Immature natural killer cell (primary cell): ENCODE data around the gene KDM4C. TPM values are rescaled to one million over a fixed set of nuclear protein-coding genes. Genes with fewer than 3 reads are reported as not detected.
A peak's percentile ranks its signal among the peaks of the same experiment; 100 is the strongest.
"Not testable (repeated sequence)": the region's sequence is repeated elsewhere in the genome, so short reads cannot be mapped to it uniquely, and the experiment has no call there.

Experiments
- DNase-seq, 3 donors: peaks; one replicate each; pipeline ENCODE4 v3.0.0; 2022; ENCODE audit warnings: mixed read lengths in 1 of 3
- H3K27ac Mint-ChIP-seq, 6 donors: one replicate each; pipeline ENCODE4 v1.8.0; 2020; ENCODE audit warnings: mixed read lengths in 6 of 6, mild to moderate bottlenecking in 5 of 6, inconsistent platforms in 4 of 6, moderate library complexity in 3 of 6
- H3K27me3 Mint-ChIP-seq, 3 donors: one replicate each; pipeline ENCODE4 v1.8.0; 2020 to 2021; ENCODE audit warnings: low read depth in 3 of 3, mild to moderate bottlenecking in 3 of 3, mixed read lengths in 3 of 3, moderate library complexity in 3 of 3, inconsistent platforms in 1 of 3
- H3K36me3 Mint-ChIP-seq, 3 donors: one replicate each; pipeline ENCODE4 v1.8.0; 2020; ENCODE audit warnings: mixed read lengths in 3 of 3, inconsistent platforms in 2 of 3, mild to moderate bottlenecking in 2 of 3
- H3K4me1 Mint-ChIP-seq, 2 donors: one replicate each; pipeline ENCODE4 v1.8.0; 2020; ENCODE audit warnings: inconsistent platforms in 2 of 2, mild to moderate bottlenecking in 2 of 2, mixed read lengths in 2 of 2, moderate library complexity in 1 of 2
- H3K4me3 Mint-ChIP-seq, 5 donors: one replicate each; pipeline ENCODE4 v1.8.0; 2020; ENCODE audit warnings: mild to moderate bottlenecking in 5 of 5, mixed read lengths in 5 of 5, inconsistent platforms in 3 of 5, moderate library complexity in 3 of 5
- H3K9me3 Mint-ChIP-seq, 6 donors: one replicate each; pipeline ENCODE4 v1.8.0; 2020; ENCODE audit warnings: mild to moderate bottlenecking in 6 of 6, mixed read lengths in 6 of 6, inconsistent platforms in 4 of 6, moderate library complexity in 3 of 6
- polyA plus RNA-seq, 3 donors: library from polyadenylated mRNA; unstranded; fragments of 300-500 nt; fragmentation: Illumina TruSeq; gene quantifications; one replicate each; pipeline ENCODE4 v1.2.3, GENCODE V29; 2021

The KDM4C gene
- 10 to 100 TPM; 18.2 to 45.6 (median 29.9) TPM for polyA plus RNA-seq

- Mint-ChIP-seq H3K4me1 (peaks cover 41 to 43% of the 10 kb centered on the region in 2 donors), H3K36me3 (no peaks in the 10 kb centered on the region), H3K9me3 (no peaks in the 10 kb centered on the region), H3K27me3 (peaks cover 16 to 25% (median 21%) of the 10 kb centered on the region in 3 donors), H3K4me3 (peak within 1 kb of the TSS; percentile 93 to 100 (median 99)), H3K27ac (peak within 1 kb of the TSS; percentile 99 to 100 (median 99))
- DNase-seq, result peak; percentile 93 to 95 (median 94)
Measured at GRCh38 chr9:6757456-6758247, at the start of gene KDM4C. TSS of gene KDM4C (plus strand) at chr9:6757973. CDS start at chr9:6792989, 35,016 bp downstream.

DNA sequence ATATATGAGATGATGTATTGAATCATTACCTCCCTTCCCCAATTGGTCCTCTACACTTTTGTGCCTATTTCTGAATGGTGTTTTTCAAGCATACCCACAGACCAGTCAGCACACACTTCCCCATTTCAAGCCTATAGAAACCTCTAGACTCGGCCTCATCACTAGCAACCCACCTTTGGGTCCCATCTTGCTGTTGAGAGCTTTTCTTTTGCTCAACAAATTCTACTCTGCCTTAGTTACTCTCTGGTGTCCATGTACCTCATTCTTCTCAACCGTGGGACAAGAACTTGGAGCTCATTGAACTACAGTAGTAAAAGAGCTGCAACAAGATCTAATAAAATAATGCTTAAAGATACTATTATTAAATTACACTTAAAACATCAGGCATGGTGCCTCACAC is 49.0 kb upstream of the KDM4C start:
- H3K36me3 Mint-ChIP-seq, result no peaks in the 10 kb centered on the region
- H3K4me3 Mint-ChIP-seq, result no peak overlapping the region
- no peak overlapping the region for H3K27ac Mint-ChIP-seq
- no peak for DNase-seq
- H3K9me3 Mint-ChIP-seq, result no peaks in the 10 kb centered on the region
- H3K27me3 Mint-ChIP-seq, result peaks cover 5 to 8% (median 8%) of the 10 kb centered on the region in 3 donors
- H3K4me1 Mint-ChIP-seq, result peaks cover 7% of the 10 kb centered on the region in 2 donors

DNA sequence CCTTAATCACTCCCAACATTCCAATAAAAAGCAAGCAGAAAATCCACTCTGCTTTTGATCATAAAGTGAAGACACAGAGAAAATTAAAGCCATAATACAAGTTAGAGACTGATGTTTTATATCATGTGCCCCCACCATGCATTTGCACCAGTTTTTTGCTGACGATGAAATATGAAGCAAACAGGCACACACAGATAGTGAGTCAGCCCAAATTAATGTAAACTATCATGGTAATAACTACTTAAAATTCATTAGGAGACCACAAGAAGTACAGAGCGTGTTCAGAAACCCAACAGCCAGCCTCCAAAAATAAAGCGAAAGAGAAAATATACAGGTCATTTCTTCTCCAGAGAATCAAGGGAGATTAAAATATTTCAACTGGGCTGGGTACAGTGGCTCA is 46.4 kb upstream of the KDM4C start:
- Mint-ChIP-seq H3K36me3 (no peaks in the 10 kb centered on the region), H3K27ac (no peak overlapping the region), H3K27me3 (peaks cover 0 to 2% (median 0%) of the 10 kb centered on the region in 3 donors), H3K4me1 (peaks cover 4% of the 10 kb centered on the region in 2 donors), H3K4me3 (no peak overlapping the region), H3K9me3 (no peaks in the 10 kb centered on the region)
- no peak for DNase-seq

DNA sequence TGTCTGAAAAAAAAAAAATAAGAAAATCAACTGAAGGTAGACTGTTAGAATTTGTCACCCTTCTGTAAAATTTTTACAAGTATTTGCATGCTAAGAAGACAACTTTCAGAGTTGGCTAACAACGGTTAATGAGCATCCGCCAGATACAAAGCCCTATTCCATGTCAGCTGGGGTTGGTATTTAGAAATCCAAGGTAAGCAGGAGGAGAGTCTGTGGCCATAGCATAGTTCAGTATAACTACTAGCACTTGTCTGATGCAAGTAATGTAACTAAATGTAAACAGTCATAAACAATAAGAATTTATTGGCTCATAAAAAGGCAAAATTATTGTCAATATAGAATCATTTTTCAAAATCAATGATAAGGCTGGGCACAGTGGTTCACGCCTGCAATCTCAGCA is 45.7 kb upstream of the KDM4C start:
- Mint-ChIP-seq H3K36me3 (no peaks in the 10 kb centered on the region), H3K27me3 (peaks cover 0 to 3% (median 2%) of the 10 kb centered on the region in 3 donors), H3K4me1 (peaks cover 5 to 8% of the 10 kb centered on the region in 2 donors), H3K9me3 (no peaks in the 10 kb centered on the region), H3K27ac (no peak overlapping the region), H3K4me3 (no peak overlapping the region)
- DNase-seq, result no peak

- Mint-ChIP-seq H3K27ac (no peak overlapping the region), H3K9me3 (no peaks in the 10 kb centered on the region), H3K4me1 (peaks cover 5 to 8% of the 10 kb centered on the region in 2 donors), H3K36me3 (no peaks in the 10 kb centered on the region), H3K4me3 (peak overlapping the region in 1 of 5 donors; percentile 44), H3K27me3 (peaks cover 0 to 3% (median 2%) of the 10 kb centered on the region in 3 donors)
- DNase-seq, result no peak
Measured at GRCh38 chr9:6714176-6714575, 43.6 kb upstream of the KDM4C start.

- not testable (repeated sequence) for DNase-seq, H3K36me3 Mint-ChIP-seq, H3K9me3 Mint-ChIP-seq, H3K27me3 Mint-ChIP-seq, H3K4me1 Mint-ChIP-seq
- Mint-ChIP-seq H3K27ac (peak overlapping the region in 1 of 6 donors; percentile 78), H3K4me3 (peak overlapping the region; percentile 85 to 92 (median 88))
Measured at GRCh38 chr9:6715153-6715754, 42.5 kb upstream of the KDM4C start.

- H3K4me1 Mint-ChIP-seq, result peaks cover 5 to 8% of the 10 kb centered on the region in 2 donors
- peaks cover 0 to 3% (median 2%) of the 10 kb centered on the region in 3 donors for H3K27me3 Mint-ChIP-seq
- peak overlapping the region; percentile 45 to 90 (median 74) for H3K27ac Mint-ChIP-seq
- peak overlapping the region; percentile 85 to 92 (median 88) for H3K4me3 Mint-ChIP-seq
- no peaks in the 10 kb centered on the region for H3K9me3 Mint-ChIP-seq
- H3K36me3 Mint-ChIP-seq, result no peaks in the 10 kb centered on the region
- DNase-seq, result peak; percentile 54 to 64 (median 57)
Measured at GRCh38 chr9:6715755-6716643, 41.8 kb upstream of the KDM4C start.

DNA sequence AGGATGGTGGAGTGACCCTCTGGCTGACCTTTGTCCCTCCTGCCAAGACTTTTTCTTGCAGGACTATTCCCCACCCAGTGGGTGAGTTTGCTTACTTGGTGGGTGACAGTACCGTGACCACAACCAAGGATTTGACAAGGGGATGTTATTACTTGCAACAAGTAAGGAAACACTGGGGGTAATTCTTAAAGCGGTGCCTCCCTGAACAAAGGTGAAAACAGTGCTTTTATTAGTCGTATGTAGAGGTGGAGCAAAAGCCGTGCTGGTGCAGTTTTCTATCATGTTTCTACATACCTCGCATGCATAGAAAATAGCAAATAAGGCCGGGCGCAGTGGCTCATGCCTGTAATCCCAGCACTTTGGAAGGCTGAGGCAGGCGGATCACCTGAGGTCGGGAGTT is 41.0 kb upstream of the KDM4C start:
- H3K9me3 Mint-ChIP-seq, result no peaks in the 10 kb centered on the region
- H3K4me3 Mint-ChIP-seq, result peak overlapping the region in 3 of 5 donors; percentile 85 to 92 (median 88)
- H3K36me3 Mint-ChIP-seq, result no peaks in the 10 kb centered on the region
- H3K4me1 Mint-ChIP-seq, result peaks cover 5 to 8% of the 10 kb centered on the region in 2 donors
- no peak for DNase-seq
- peaks cover 0 to 3% (median 2%) of the 10 kb centered on the region in 3 donors for H3K27me3 Mint-ChIP-seq
- peak overlapping the region in 1 of 6 donors; percentile 90 for H3K27ac Mint-ChIP-seq

- Mint-ChIP-seq H3K27ac (no peak overlapping the region), H3K27me3 (peaks cover 0 to 6% (median 4%) of the 10 kb centered on the region in 3 donors), H3K9me3 (no peaks in the 10 kb centered on the region), H3K4me3 (no peak overlapping the region), H3K4me1 (no peaks in the 10 kb centered on the region), H3K36me3 (no peaks in the 10 kb centered on the region)
- no peak for DNase-seq
Measured at GRCh38 chr9:6723881-6724420, 33.8 kb upstream of the KDM4C start.

GRCh38 chr9:6733257-6733656 is 24.5 kb upstream of the KDM4C start:
- peaks cover 0 to 4% (median 0%) of the 10 kb centered on the region in 3 donors for H3K27me3 Mint-ChIP-seq
- no peaks in the 10 kb centered on the region for H3K4me1 Mint-ChIP-seq
- no peak overlapping the region for H3K4me3 Mint-ChIP-seq
- H3K36me3 Mint-ChIP-seq, result no peaks in the 10 kb centered on the region
- H3K27ac Mint-ChIP-seq, result no peak overlapping the region
- no peaks in the 10 kb centered on the region for H3K9me3 Mint-ChIP-seq
- DNase-seq, result no peak

DNA sequence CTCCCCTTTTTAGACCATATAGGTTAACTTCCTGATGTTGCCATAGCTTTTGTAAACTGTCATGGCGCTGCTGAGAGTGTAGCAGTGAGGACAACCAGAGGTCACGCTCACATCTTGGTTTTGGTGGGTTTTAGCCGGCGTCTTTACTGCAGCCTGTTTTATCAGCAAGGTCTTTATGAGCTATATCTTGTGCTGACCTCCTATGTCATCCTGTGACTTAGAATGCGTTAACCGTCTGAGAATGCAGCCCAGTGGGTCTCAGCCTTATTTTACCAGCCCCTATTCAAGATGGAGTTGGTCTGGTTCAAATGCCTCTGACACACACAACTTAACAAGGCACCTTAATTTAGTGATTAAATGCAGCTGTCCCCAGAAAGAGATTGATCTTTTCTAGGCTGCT is 23.9 kb upstream of the KDM4C start:
- Mint-ChIP-seq H3K27ac (no peak overlapping the region), H3K4me1 (no peaks in the 10 kb centered on the region), H3K36me3 (no peaks in the 10 kb centered on the region), H3K9me3 (no peaks in the 10 kb centered on the region), H3K4me3 (no peak overlapping the region), H3K27me3 (peaks cover 0 to 4% (median 0%) of the 10 kb centered on the region in 3 donors)
- no peak for DNase-seq

GRCh38 chr9:6735422-6735821 is 22.4 kb upstream of the KDM4C start:
- Mint-ChIP-seq H3K27ac (no peak overlapping the region), H3K9me3 (no peaks in the 10 kb centered on the region)

GRCh38 chr9:6739218-6739617 is 18.6 kb upstream of the KDM4C start:
- Mint-ChIP-seq H3K27ac (no peak overlapping the region), H3K27me3 (peaks cover 0 to 2% (median 2%) of the 10 kb centered on the region in 3 donors), H3K36me3 (no peaks in the 10 kb centered on the region), H3K9me3 (no peaks in the 10 kb centered on the region), H3K4me1 (no peaks in the 10 kb centered on the region), H3K4me3 (no peak overlapping the region)
- no peak for DNase-seq

More at GRCh38 chr9:6735422-6735821, 22.4 kb upstream of the KDM4C start:
- no peaks in the 10 kb centered on the region for H3K4me1 Mint-ChIP-seq
- no peak for DNase-seq
- H3K36me3 Mint-ChIP-seq, result no peaks in the 10 kb centered on the region
- peaks cover 0 to 4% (median 0%) of the 10 kb centered on the region in 3 donors for H3K27me3 Mint-ChIP-seq
- no peak overlapping the region for H3K4me3 Mint-ChIP-seq
